ENCODE results near the gene C12orf50.
A peak's percentile ranks its signal among the peaks of the same experiment; 100 is the strongest.
"Not testable (repeated sequence)": the region's sequence is repeated elsewhere in the genome, so short reads cannot be mapped to it uniquely, and the experiment has no call there.

C12orf50 gene

GRCh38 chr12:87985069-87985675, 44.0 kb downstream of the C12orf50 start:
- no peak for DNase-seq

DNA sequence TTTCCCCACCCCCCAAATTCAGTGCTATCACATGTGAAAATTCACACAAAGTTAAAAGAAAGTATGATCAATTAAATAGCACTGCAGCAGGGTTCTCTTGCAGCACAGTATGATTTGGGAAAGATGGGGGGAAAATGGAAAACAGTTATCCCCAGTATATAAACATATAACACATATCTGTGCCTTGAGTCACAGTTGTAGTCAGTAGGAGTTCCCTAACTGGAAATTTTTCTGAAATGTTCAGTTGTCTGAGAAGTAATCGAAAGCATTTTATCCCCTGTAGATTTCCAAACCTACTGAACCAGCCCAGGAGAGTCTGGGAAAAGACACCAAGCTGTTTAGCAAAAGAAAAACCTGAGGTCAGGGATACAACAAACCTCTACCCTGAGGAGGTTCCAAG, 47.0 kb downstream of the C12orf50 start:
- no peak for DNase-seq

GRCh38 chr12:87981495-87981894, 47.7 kb downstream of the C12orf50 start:
- no peak for DNase-seq

GRCh38 chr12:87975879-87976278, 53.3 kb downstream of the C12orf50 start:
- DNase-seq, result no peak

- peak; percentile 77 for DNase-seq
Measured at GRCh38 chr12:87967871-87968270, 61.3 kb downstream of the C12orf50 start.

- peak; percentile 98 for DNase-seq
Measured at GRCh38 chr12:87960566-87960965, 68.6 kb downstream of the C12orf50 start.

GRCh38 chr12:87954028-87954427, 75.2 kb downstream of the C12orf50 start:
- not testable (repeated sequence) for DNase-seq

DNA sequence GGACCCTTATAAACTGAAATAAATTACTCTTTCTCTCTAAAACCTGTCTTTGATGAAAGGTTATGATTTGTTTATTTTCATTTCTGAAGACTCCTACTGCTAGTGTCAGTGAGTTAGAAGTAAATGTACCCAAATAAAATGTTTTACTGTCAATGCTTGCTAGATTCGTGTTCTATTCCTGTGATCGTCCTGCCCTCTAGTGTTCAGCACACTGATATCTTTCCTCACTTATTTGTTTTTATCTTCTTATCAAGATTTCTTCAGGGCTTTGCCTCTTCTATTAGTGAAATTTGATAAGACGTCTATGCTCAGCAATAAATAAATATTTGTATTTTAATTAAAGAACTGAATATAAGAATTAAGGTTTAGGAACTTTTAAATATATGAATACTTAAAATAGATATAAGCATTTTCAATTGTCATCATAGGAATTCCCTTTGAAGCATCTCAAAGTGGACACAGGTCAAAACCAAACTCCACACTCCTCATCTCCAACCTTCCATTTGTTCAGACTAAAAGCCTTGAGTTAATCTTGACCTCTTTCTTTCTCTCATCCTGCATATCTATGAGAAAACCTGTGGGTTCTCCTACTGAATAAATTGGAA, 75.8 kb downstream of the C12orf50 start:
- DNase-seq, result peak; percentile 25

DNA sequence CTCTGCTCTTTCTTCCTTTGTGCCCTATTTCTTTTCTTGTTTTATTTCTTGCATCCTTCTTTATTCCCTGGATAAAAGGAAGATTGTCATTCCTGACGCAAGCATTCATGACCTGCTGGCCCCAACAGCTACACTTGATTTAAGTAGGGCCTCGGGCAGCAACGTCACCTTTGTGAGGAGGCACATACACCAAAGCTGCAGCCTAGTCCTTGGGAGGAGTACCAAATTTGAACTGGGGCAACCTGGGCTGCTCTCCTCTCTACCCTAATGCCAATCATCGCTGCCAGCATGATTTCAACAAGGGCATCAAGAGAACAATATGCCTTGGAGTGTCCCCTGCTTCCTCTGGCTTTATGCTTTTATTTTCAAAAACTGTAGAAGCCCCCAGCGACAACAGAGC, 76.4 kb downstream of the C12orf50 start:
- DNase-seq, result no peak

DNA sequence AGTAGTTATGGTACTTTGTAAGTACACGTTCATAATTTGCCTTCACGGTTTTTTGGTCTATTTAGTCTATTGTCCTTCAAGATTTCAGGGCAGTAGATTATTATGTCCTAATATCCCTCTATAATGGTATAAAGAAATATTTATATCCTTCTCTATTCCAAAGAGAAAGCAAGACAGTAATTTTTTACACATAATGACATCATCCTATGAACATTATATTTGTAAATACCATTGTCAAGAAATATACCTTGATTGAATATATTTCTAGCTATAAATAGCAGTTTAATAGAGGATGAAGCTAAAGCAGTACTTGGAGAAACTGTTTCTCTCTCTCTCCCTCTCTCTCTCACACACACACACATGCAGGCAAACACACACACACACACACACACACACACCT, 77.0 kb downstream of the C12orf50 start:
- no peak for DNase-seq

DNA sequence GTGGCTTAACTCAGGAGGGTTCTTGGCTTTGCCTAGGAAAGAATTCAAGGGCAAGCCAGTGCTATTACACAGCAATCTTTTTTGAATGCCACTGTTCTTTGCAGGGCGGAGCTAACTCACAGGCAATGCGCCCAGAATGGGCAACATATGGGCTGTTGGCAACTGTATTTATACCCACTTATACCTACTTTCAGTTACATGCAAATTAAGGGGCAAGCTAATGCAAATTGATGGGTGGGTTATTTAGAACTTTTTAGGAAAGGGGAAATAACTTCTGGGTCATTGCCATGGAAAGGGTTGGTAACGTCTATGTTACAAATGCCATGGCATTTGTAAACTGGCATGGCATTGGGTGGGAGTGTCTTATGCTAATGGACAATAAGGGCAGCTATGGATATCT, 85.4 kb downstream of the C12orf50 start:
- no peak for DNase-seq

- DNase-seq, result no peak
Measured at GRCh38 chr12:87943023-87943422, 86.2 kb downstream of the C12orf50 start.

DNA sequence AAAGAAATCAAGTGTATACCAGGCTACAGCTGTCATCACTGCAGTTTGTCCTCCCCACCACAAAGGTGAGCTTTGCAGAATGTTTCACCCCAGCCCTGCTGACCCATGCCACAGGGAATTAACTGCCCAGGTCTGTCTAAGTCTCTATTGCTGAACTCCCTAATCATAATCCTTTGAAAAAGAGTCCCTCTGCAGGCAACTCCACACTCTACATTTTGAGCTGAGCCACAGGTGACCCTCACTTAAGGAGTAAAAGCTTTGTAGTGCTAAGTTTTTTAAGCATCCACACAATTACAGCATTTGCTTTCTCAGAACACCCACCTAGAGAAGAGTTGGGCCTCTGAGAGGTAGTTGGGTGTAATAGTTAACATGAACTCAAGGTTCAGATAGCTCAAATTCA, 90.0 kb downstream of the C12orf50 start:
- DNase-seq, result no peak

DNA sequence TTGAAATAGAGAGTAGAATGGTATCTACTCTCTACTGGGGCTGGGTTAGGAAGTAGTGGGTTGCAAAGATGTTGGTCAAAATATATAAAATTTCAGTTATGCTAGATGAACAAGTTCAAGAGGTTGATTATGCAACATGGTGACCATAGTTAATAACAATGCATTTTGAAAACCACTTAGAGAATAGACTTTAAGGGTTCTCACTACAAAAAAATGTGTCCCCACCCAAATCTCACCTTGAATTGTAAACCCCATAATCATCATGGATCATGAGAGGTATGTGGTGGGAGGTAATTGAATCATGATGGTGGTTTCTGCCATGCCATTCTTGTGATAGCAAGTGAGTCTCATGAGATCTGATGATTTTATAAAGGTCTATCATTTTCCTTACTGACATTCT, 94.0 kb downstream of the C12orf50 start:
- DNase-seq, result no peak

- no peak for DNase-seq
Measured at GRCh38 chr12:87933991-87934390, 95.2 kb downstream of the C12orf50 start.

- no peak for DNase-seq
Measured at GRCh38 chr12:87931812-87932211, 97.4 kb downstream of the C12orf50 start.

DNA sequence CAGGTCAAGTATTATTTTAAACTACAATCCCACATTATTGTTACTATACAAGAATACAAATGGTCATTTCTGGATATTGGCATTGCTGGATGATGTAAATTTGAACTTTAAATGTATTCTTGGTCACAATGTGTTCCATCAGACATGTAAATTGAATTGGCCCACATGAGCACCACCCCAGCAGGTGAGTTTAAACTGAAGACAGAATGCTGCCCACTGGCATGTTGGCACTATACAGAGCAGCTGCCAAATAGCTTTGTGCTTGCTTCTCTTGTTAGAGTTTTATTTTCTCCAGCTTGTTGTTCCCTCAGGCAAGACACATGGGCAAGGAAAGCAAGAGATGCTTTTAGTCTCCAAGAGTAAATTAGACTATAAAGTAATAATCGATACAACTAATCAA, 98.6 kb downstream of the C12orf50 start:
- no peak for DNase-seq

Measured in NCI-H1105 (cell line).